ENCODE measurements around the gene RAB30.
A peak's percentile ranks its signal among the peaks of the same experiment; 100 is the strongest.
"Not testable (repeated sequence)": the region's sequence is repeated elsewhere in the genome, so short reads cannot be mapped to it uniquely, and the experiment has no call there.

RAB30 gene

DNA sequence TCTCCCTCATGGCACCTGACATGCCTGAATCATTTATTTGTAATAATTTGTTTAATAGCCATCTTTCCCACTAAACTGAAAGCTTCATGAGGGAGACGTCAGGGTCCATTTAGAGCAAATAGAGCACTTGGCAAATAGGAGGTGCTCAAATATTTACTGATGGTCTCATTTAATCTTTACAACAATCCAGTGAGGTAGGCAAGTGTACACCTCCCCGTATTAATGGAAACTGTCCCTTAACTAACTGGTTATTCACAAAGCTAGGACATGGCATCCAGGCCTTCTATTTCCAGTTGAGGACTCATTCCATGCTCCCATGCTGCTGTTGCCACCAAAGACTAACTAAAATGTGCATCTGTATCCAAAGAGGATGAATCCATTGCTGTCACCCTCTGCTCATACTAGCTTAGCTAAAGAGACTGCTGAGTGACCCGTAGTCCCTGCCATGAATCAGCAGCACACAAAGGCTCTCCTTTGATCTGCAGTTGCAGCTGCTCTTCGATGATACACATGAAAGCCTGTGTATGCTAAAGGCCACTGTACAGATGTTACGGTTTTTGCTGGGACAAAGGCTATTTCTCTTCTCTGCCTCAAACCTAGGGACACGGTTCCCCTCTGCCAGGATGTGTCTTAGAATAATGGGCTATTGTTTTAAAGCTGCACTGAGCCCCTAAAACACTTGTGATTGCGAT is 82.6 kb downstream of the RAB30 start:
- DNase-seq (ENCODE audit: low read depth in 3 of 3, low spot score in 1 of 3): no peak

DNA sequence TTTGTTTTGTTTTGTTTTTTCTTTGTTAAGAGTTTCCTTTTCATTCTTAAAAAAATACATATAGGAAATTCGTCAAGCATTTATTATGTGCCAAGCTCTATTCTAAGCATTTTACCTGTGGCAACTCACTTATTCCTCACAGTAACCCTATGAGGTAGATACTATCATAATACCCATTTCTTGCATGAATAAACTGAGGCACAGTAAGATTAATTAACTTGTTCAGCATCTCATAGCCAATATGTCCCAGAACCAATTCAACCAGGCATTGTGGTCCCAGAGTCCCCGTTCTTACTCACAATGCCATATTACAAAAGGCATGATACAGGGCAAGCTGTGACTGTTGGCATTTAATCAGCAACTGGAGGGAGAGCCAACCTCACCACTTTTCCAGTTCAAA is 83.7 kb downstream of the RAB30 start:
- no peak for DNase-seq (ENCODE audit: low read depth in 3 of 3, low spot score in 1 of 3)

DNA sequence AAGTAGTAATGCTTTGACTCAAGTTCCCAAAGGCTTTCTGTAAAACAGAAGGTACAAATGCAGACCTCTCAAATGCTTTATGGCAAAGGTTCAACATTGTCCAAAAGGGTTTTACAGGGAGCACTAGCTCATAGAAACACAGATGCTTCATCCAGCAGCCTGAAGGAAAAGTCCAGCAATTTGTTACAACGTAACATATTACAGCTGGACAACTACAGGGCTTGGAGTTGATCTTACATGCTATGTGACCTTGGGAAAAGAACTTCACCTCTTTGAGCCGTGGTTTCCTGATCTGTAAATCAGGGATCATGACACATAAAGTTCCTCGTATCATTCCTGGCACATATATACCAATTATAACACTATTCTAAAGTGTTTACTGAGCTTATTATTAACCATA is 85.3 kb downstream of the RAB30 start:
- no peak for DNase-seq (ENCODE audit: low read depth in 3 of 3, low spot score in 1 of 3)

DNA sequence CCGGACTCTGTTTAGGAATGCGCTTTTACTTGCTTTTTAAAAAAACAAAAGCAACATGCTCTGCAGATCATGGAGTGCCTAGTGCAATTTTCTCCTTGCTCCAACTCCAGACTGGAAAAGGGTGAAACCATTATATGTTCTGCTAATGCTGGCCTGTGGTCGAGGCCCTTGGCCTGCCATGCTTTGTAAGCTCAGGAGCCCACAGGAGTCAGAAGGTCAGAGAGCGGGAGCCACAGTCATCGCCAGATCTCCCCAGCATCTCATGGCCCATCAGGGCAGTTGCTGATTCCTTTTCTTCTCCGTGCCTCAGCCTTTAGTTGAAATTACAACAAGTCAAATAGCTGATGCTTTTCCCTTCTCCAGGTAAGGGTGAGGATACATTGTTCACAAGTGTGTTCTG is 89.8 kb downstream of the RAB30 start:
- no peak for DNase-seq (ENCODE audit: low read depth in 3 of 3, low spot score in 1 of 3)

DNA sequence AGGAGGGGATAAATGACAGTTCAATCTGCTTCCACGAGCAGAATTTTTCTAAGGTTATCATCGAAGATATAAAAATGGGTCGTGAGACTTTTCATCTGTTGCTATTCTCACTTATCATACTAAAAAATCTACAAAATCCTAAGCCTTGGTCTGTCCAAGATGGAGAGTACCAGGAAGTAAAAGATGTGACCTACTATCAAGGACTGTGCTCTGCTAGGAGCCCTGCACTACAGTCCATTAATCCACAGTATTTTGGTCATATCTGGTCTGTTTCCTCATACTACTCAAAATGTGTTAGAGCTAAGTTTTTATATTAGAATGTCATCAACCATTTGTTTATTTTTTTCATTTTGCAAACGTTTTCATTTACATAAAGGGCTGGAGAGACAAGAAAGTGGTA is 90.8 kb downstream of the RAB30 start:
- no peak for DNase-seq (ENCODE audit: low read depth in 3 of 3, low spot score in 1 of 3)

DNA sequence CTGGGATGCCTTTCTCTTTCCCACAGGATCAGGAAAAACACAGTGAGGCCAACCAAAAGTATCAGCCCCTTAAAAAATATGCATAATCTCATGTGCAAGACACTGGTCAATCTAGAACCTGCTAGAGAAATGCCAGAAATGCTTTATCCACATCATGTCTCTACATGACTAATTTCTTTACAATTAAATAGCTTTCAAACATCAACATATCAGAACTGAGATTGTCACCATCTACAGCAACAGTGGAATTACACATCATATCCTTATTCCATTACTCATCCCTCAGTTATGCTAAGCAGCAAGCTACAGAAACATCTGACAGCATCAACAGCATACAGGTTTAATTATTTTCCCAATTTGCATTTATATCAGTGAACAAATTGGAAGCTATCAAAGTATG is 91.4 kb downstream of the RAB30 start:
- DNase-seq (ENCODE audit: low read depth in 3 of 3, low spot score in 1 of 3): no peak

DNA sequence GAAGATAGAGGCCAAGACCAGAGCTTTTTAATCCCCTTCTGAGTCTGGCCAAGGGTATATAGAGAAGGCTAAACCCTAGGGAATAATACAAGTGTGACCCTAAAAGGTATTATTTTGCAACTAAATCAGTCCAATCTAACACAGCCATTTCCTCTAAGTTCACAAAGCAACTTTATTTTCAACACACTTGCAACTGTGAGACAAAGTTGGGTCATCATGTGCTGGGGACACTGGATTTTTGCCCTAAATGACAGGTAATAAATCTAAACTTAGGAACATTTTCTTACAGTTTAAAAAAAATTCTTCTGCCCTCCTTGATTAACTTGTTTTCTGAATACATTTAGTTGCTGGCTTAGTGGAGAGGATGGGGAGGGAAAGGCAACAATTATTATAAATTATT is 91.9 kb downstream of the RAB30 start:
- DNase-seq (ENCODE audit: low read depth in 3 of 3, low spot score in 1 of 3): no peak

DNA sequence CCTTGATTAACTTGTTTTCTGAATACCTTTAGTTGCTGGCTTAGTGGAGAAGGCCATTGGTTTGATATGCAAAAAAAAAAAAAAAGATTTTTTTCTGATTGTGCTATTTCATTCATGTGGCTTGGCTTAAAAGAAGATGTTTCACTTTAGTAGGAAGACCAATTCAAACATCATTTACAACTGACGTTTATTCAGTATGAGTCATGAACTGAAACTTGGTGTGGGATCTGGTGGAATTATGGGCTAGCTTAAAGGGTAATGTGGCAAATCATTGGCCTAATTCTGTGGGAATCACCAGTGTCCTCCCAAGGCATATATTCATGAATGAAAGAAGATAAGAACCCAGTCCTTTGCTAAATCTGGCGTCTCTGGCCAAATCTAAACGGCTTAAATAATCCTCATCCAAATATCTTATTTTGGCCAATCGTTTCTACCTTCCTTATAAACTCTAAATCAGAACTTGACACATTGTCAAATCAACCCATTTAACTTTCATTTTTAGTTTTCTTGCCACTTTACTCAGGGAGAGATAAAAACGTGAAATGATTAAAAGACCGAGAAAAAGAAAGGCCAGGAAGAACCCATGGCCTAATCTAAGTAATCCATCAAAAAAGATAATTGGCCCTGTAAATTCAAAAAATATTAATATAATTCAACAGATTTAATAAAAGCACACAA is 93.1 kb downstream of the RAB30 start:
- no peak for DNase-seq (ENCODE audit: low read depth in 3 of 3, low spot score in 1 of 3)

DNA sequence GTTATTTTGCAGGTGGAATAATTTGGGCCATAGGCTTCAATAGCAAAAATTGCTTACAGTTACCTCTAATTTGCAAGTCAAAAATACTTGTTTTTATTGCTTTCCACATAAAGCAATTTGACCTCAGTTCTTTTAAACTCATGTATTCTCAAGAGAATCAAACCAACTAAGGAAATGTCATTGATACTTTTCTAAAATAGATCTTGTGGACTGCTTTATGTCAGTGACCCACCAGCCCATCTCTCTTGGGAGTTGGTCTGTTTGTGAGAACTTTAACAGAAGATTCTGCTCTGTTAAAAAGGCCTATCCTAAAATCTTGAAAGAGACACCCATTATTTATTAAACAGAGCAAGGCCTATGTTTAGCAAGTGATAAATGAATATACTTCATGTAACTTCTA is 94.9 kb downstream of the RAB30 start:
- DNase-seq (ENCODE audit: low read depth in 3 of 3, low spot score in 1 of 3): no peak

DNA sequence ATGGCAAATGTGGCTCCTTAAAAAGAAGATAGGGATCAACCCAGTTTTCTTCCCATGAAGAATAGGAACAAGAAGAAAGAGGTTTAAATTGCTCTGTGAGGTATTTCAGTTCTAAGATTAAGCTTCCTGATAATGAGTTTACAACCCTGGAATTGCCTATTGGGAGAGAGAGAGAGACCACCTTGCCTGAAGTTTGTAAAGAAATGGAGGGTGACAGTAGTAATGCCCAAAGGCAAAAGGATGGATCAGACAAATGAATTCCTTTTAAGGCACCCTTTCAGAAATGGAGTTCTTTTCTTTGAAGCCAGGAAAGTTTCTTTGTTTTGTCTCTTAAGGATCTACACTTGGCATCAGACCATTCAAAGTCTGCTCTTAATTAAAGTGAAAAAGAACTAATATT is 95.8 kb downstream of the RAB30 start:
- no peak for DNase-seq (ENCODE audit: low read depth in 3 of 3, low spot score in 1 of 3)

DNA sequence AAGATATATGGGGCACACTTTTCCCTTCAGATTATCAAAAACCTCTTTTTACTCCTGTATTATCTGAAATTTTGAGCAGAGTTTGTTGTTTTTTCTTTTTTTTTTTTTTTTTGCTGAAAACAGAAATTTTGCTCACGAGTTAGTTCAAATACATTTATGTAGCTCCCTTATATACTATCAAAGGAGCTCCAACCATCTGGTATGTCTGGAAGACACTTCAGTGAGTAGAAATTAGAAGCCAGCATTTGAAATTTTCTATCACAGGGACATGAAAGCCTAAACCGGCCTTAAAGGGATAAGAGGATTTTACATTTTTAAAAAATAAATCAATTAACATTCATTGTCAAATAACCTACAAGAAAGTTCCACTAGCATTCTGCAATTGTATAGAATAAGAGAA is 96.8 kb downstream of the RAB30 start:
- no peak for DNase-seq (ENCODE audit: low read depth in 3 of 3, low spot score in 1 of 3)

DNA sequence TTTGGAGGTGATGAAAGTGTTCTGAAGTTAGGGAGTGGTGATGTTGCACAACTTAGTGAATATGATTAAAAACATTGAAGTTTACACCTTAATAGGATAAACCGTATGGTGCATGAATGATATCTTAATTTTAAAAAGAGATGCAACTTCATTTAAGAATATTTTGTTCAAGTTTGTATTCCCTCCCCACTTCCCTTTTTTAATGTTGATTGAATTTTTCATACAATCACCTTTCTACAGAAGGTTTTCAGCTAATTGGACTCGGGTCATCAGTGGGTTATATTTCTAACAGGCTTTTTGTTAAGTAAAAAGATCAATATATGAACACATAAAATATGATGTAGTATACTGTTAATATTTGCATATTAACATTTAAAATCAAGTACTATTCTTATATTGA is 97.6 kb downstream of the RAB30 start:
- DNase-seq (ENCODE audit: low read depth in 3 of 3, low spot score in 1 of 3): no peak

DNA sequence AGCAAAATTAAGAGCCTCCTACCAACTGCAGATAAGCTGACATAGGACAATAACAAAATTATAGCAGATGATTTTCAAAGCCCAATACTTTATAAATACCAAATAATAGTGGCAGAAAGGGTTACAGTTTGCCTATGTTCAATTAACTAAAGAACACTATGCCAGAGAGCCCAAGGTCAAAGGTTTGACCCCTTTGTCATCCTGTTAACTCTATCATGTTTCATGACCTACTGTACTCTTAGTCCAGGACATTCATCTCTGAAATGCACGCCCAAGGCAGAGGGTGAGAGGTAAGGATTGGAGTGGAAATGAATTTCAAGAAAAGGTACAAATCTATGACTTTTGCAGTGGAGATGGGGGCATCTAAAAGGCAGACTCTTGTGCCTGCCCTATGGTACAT is 99.6 kb downstream of the RAB30 start:
- DNase-seq (ENCODE audit: low read depth in 3 of 3, low spot score in 1 of 3): no peak

DNA sequence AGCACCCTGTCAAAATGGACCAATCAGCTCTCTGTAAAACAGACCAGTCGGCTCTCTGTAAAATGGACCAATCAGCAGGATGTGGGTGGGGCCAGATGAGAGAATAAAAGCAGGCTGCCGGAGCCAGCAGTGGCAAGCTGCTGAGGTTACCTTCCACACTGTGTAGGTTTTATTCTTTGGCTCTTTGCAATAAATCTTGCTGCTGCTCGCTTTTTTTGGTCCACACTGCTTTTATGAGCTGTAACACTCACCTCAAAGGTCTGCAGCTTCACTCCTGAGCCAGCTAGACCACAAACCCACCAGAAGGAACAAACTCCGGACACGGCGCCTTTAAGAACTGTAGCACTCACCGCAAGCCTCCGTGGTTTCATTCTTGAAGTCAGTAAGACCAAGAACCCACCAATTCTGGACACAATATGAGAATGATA is 100.2 kb downstream of the RAB30 start:
- DNase-seq (ENCODE audit: low read depth in 3 of 3, low spot score in 1 of 3): not testable (repeated sequence)

DNA sequence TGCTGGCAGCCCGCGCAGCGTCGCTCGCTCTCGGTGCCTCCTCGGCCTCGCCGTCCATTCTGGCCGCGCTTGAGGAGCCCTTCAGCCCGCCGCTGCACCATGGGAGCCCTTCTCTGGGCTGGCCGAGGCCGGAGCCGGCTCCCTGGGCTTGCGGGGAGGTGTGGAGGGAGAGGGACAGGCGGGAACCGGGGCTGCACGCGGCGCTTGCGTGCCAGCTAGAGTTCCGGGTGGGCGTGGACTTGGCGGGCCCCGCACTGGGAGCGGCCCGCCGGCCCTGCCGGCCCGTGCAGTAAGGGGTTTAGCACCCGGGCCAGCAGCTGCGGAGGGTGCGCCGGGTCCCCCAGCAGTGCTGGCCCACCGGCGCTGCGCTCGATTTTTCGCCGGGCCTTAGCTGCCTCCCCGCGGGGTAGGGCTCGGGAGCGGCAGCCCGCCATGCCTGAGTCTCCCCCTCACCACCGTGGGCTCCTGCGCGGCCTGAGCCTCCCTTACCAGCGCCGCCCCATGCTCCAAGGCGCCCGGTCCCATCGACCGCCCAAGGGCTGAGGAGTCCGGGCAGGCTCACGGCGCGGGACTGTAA is 101.1 kb downstream of the RAB30 start:
- DNase-seq (ENCODE audit: low read depth in 3 of 3, low spot score in 1 of 3): not testable (repeated sequence)

DNA sequence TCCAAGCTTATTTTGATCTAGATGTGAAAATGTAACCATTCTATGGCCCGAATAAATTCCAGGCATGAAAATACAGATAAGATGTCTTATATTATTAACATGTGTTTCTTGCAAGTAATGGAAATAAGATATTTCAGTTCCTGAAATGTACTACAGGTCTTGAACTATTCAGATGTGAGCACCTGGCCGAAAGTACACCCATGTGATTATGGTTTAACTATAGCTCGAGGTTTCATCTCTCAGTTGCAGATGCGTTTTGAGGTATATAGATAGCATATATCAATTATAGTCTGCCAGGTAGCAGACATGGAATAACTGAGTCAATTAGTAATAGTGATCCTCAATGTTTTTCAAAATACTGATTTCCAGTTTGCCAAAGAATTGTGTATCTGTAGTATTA is 101.9 kb downstream of the RAB30 start:
- no peak for DNase-seq (ENCODE audit: low read depth in 3 of 3, low spot score in 1 of 3)

DNA sequence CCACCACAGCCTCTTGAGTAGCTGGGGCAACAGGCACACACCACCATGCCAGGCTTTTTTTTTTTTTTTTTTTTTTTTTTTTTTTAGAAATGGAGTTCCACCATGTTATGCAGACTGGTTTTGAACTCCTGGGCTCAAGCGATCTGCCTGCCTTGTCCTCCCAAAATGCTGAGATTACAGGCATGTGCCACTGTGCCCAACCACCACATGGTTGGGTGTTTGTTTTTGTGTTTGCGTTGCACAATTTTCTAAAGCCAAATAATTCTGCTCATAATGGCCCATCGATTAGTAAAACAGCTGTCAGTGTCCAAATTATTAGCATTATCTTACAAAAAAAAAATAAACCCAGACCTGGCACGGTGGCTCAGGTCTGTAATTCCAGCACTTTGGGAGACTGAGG is 104.3 kb downstream of the RAB30 start:
- DNase-seq (ENCODE audit: low read depth in 3 of 3, low spot score in 1 of 3): no peak

DNA sequence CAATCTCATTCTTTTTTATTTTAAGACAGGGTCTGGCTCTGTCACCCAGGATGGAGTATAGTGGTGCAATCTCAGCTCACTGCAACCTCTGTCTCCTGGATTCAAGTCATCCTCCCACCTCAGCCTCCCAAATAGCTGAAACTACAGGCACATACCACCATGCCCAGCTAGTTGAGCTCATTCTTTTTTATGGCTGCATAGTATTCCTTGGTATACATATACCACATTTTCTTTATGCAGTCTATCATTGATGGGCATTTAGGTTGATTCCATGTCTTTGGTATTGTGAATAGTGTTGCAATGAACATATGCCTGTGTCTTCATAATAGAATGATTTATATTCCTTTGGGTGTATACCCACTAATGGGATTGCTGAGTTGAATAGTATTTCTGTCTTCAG is 109.7 kb downstream of the RAB30 start:
- not testable (repeated sequence) for DNase-seq (ENCODE audit: low read depth in 3 of 3, low spot score in 1 of 3)

DNA sequence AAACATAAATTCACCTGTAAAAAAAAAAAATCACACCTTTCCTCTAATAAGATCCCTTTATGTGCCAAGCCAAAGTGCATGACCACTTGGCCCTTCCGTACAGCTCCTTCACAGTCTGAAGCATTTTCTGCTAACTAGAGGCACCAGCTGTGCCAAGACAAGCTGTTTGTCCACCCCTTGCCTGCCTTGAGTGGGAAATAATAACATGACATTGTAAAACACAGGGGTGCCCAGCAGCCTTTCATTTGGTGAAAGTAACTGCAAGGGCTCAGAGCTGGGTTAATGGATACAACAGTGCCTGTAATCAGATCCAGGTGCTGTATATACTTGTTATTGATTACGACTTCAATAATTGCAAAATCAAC is 110.9 kb downstream of the RAB30 start:
- DNase-seq (ENCODE audit: low read depth in 3 of 3, low spot score in 1 of 3): no peak

DNA sequence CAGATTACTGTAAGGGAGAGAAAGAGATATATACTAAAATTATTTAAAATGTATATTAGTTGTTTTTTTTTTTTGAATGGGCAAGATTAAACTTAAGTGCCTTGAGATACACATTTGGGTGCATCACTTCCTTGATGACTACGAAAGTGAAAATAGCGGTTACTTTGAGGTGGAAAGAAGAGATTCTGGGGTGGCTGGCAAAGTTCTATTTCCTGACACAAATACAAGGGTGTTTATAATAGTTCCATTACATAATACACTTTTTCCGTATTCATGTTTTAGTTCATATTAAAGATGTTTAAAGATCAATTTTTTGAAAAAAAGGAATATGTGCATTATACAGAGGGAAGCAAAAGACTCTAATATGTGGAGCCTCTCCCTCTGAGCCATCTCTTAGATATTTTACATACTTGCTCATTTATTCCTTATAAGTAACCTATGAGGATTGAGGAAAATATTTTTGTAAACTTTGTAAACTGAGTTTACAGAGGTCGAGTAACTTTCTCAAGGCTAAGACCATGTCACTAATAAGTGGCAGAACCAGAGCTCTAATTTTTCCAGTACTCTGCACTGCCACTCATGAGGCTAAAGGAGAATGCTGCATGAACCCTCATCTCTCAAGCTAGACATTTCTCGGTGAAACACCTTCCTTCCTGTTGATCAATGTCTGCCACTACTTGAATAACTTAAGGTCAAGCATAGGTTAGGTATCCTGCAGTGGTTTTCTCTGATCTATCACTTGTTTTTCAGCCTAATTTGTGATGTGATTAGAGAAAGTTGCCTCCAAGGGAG is 111.5 kb downstream of the RAB30 start:
- DNase-seq (ENCODE audit: low read depth in 3 of 3, low spot score in 1 of 3): no peak

DNA sequence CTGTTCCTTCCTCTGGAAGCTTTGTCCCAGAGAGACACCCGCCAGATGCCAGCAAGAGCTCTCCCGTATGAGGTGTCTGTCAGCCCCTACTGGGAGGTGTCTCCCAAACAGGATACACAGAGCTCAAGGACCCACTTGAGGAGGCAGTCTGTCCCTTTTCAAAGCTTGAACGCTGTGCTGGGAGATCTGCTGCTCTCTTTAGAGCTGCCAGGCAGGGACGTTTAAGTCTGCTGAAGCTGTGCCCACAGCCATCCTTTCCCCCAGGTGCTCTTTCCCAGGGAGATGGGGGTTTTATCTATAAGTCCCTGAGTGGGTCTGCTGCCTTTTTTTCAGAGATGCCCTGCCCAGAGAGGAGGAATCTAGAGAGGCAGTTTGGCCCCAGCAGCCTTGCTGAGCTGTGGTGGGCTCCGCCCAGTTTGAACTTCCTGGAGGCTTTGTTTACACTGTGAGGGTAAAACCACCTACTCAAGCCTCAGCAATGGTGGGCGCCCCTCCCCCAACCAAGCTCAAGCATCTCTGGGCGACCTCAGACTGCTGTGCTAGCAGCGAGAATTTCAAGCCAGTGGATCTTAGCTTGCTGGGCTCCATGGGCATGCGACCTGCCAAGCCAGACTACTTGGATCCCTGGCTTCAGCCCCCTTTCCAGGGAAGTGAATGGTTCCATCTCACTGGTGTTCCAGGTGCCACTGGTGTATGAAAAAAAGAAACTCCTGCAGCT is 115.8 kb downstream of the RAB30 start:
- DNase-seq (ENCODE audit: low read depth in 3 of 3, low spot score in 1 of 3): peak in 2 of 3 donors; percentile 48 to 58

Measured in stimulated activated CD4-positive, alpha-beta T cell treated with anti-CD3 and anti-CD28 coated beads, TNF-alpha, amount 100 ng/mL, for 1 hour (primary cell).